Measurements from ENCODE around the gene RAB6D.
"Not testable (repeated sequence)": the region's sequence is repeated elsewhere in the genome, so short reads cannot be mapped to it uniquely, and the experiment has no call there.

The RAB6D gene

GRCh38 chr2:131363703-131364186 lies at the start of gene RAB6D:
Gene RAB6D (minus strand): TSS chr2:131364168. CDS start chr2:131363720, 448 bp downstream.
- DNase-seq (ENCODE audit: low spot score in 2 of 2): not testable (repeated sequence)

GRCh38 chr2:131413148-131413747 lies 49.3 kb upstream of the RAB6D start:
- Mint-ChIP-seq H3K9me3 (no peaks in the 10 kb centered on the region), H3K36me3 (no peaks in the 10 kb centered on the region), H3K4me1 (no peaks in the 10 kb centered on the region), H3K27ac (no peak overlapping the region), H3K4me3 (no peak overlapping the region)
- DNase-seq (ENCODE audit: low spot score in 2 of 2) (peak in 1 of 2 donors; percentile 15), ATAC-seq (peak; percentile 65)

More at GRCh38 chr2:131363703-131364186, at the start of gene RAB6D:
- not testable (repeated sequence) for H3K27ac Mint-ChIP-seq, H3K4me3 Mint-ChIP-seq, H3K4me1 Mint-ChIP-seq, H3K9me3 Mint-ChIP-seq, H3K36me3 Mint-ChIP-seq
- peak; percentile 44 for ATAC-seq

GRCh38 chr2:131410173-131410572 lies 46.2 kb upstream of the RAB6D start:
- H3K4me3 Mint-ChIP-seq: no peak overlapping the region
- ATAC-seq: no peak
- no peak for DNase-seq (ENCODE audit: low spot score in 2 of 2)
- no peaks in the 10 kb centered on the region for H3K9me3 Mint-ChIP-seq
- H3K36me3 Mint-ChIP-seq: no peaks in the 10 kb centered on the region
- no peak overlapping the region for H3K27ac Mint-ChIP-seq
- H3K4me1 Mint-ChIP-seq: no peaks in the 10 kb centered on the region

GRCh38 chr2:131408778-131409177 lies 44.8 kb upstream of the RAB6D start:
- ATAC-seq (no peak), DNase-seq (ENCODE audit: low spot score in 2 of 2) (no peak)
- Mint-ChIP-seq H3K27ac (no peak overlapping the region), H3K9me3 (no peaks in the 10 kb centered on the region), H3K4me3 (no peak overlapping the region), H3K4me1 (no peaks in the 10 kb centered on the region), H3K36me3 (no peaks in the 10 kb centered on the region)

- Mint-ChIP-seq H3K9me3 (no peaks in the 10 kb centered on the region), H3K36me3 (no peaks in the 10 kb centered on the region), H3K4me1 (no peaks in the 10 kb centered on the region), H3K27ac (no peak overlapping the region), H3K4me3 (no peak overlapping the region)
- no peak for ATAC-seq
- DNase-seq (ENCODE audit: low spot score in 2 of 2): no peak
These were observed 44.2 kb upstream of the RAB6D start for GRCh38 chr2:131408207-131408606.

GRCh38 chr2:131404753-131405152 lies 40.8 kb upstream of the RAB6D start:
- Mint-ChIP-seq H3K4me3 (no peak overlapping the region), H3K4me1 (no peaks in the 10 kb centered on the region), H3K9me3 (no peaks in the 10 kb centered on the region), H3K27ac (no peak overlapping the region), H3K36me3 (no peaks in the 10 kb centered on the region)
- DNase-seq (ENCODE audit: low spot score in 2 of 2): no peak
- no peak for ATAC-seq

- no peaks in the 10 kb centered on the region for H3K9me3 Mint-ChIP-seq
- H3K4me1 Mint-ChIP-seq: no peaks in the 10 kb centered on the region
- no peaks in the 10 kb centered on the region for H3K36me3 Mint-ChIP-seq
- DNase-seq (ENCODE audit: low spot score in 2 of 2): no peak
- ATAC-seq: no peak
- no peak overlapping the region for H3K27ac Mint-ChIP-seq
- H3K4me3 Mint-ChIP-seq: no peak overlapping the region
These were observed 38.5 kb upstream of the RAB6D start for GRCh38 chr2:131402320-131403039.

- no peak overlapping the region for H3K4me3 Mint-ChIP-seq
- ATAC-seq (no peak), DNase-seq (ENCODE audit: low spot score in 2 of 2) (no peak)
- no peak overlapping the region for H3K27ac Mint-ChIP-seq
- H3K4me1 Mint-ChIP-seq: no peaks in the 10 kb centered on the region
- no peaks in the 10 kb centered on the region for H3K36me3 Mint-ChIP-seq
- H3K9me3 Mint-ChIP-seq: no peaks in the 10 kb centered on the region
These were observed 36.9 kb upstream of the RAB6D start for GRCh38 chr2:131400849-131401248.

- H3K27ac Mint-ChIP-seq; DNase-seq (ENCODE audit: low spot score in 2 of 2); H3K4me3 Mint-ChIP-seq; ATAC-seq; H3K4me1 Mint-ChIP-seq; H3K9me3 Mint-ChIP-seq; H3K36me3 Mint-ChIP-seq: not testable (repeated sequence)
These were observed 36.5 kb upstream of the RAB6D start for GRCh38 chr2:131400441-131400840.

GRCh38 chr2:131396209-131396608 lies 32.2 kb upstream of the RAB6D start:
- not testable (repeated sequence) for H3K36me3 Mint-ChIP-seq; ATAC-seq; H3K27ac Mint-ChIP-seq; H3K4me1 Mint-ChIP-seq; H3K9me3 Mint-ChIP-seq; DNase-seq (ENCODE audit: low spot score in 2 of 2); H3K4me3 Mint-ChIP-seq

- not testable (repeated sequence) for H3K4me1 Mint-ChIP-seq; ATAC-seq; H3K9me3 Mint-ChIP-seq; DNase-seq (ENCODE audit: low spot score in 2 of 2); H3K4me3 Mint-ChIP-seq; H3K36me3 Mint-ChIP-seq; H3K27ac Mint-ChIP-seq
These were observed 31.2 kb upstream of the RAB6D start for GRCh38 chr2:131395024-131395645.

- H3K36me3 Mint-ChIP-seq: no peaks in the 10 kb centered on the region
- H3K9me3 Mint-ChIP-seq: no peaks in the 10 kb centered on the region
- H3K4me3 Mint-ChIP-seq: no peak overlapping the region
- DNase-seq (ENCODE audit: low spot score in 2 of 2) (no peak), ATAC-seq (peak; percentile 44)
- H3K4me1 Mint-ChIP-seq: peaks cover 4% of the 10 kb centered on the region
- no peak overlapping the region for H3K27ac Mint-ChIP-seq
These were observed 30.4 kb upstream of the RAB6D start for GRCh38 chr2:131394147-131394931.

GRCh38 chr2:131391953-131392352 lies 28.0 kb upstream of the RAB6D start:
- H3K36me3 Mint-ChIP-seq; DNase-seq (ENCODE audit: low spot score in 2 of 2); ATAC-seq; H3K4me3 Mint-ChIP-seq; H3K4me1 Mint-ChIP-seq; H3K9me3 Mint-ChIP-seq; H3K27ac Mint-ChIP-seq: not testable (repeated sequence)

GRCh38 chr2:131391471-131391870 lies 27.5 kb upstream of the RAB6D start:
- H3K27ac Mint-ChIP-seq; H3K36me3 Mint-ChIP-seq; ATAC-seq; H3K4me1 Mint-ChIP-seq; DNase-seq (ENCODE audit: low spot score in 2 of 2); H3K9me3 Mint-ChIP-seq; H3K4me3 Mint-ChIP-seq: not testable (repeated sequence)

GRCh38 chr2:131390495-131391130 lies 26.6 kb upstream of the RAB6D start:
- not testable (repeated sequence) for DNase-seq (ENCODE audit: low spot score in 2 of 2); H3K4me1 Mint-ChIP-seq; H3K9me3 Mint-ChIP-seq; H3K27ac Mint-ChIP-seq; H3K36me3 Mint-ChIP-seq; H3K4me3 Mint-ChIP-seq; ATAC-seq
